H7 (cell line): Measurements from ENCODE around the gene WDHD1. TPM values are rescaled to one million over a fixed set of nuclear protein-coding genes. Genes with fewer than 3 reads are reported as not detected.
"Not testable (repeated sequence)": the region's sequence is repeated elsewhere in the genome, so short reads cannot be mapped to it uniquely, and the experiment has no call there.

Experiments used
- DNase-seq: peaks from one replicate; pipeline ENCODE4 v3.0.0; 2012
- H3K27me3 ChIP-seq: 2 replicates; pipeline ENCODE4 v1.6.0; 2011; ENCODE audit warnings: mild to moderate bottlenecking, low read length; ENCODE audit not compliant: control insufficient read depth, insufficient read depth
- H3K36me3 ChIP-seq: replicated peaks from 2 replicates; pipeline ENCODE4 v1.5.1; 2011; ENCODE audit warnings: low read length; ENCODE audit not compliant: control insufficient read depth, insufficient read depth
- H3K4me3 ChIP-seq: 2 replicates; pipeline ENCODE4 v1.5.1; 2011; ENCODE audit warnings: low read depth, mild to moderate bottlenecking, control low read depth, low read length, moderate library complexity; ENCODE audit not compliant: insufficient read depth
- total RNA-seq: library from RNA; depleted of rRNA; stranded (reverse); fragments of >200 nt; shearing (Covaris generic); gene quantifications from 2 replicates; pipeline ENCODE4 v1.2.3, GENCODE V29; 2014; rRNA removed

Gene WDHD1, protein sequence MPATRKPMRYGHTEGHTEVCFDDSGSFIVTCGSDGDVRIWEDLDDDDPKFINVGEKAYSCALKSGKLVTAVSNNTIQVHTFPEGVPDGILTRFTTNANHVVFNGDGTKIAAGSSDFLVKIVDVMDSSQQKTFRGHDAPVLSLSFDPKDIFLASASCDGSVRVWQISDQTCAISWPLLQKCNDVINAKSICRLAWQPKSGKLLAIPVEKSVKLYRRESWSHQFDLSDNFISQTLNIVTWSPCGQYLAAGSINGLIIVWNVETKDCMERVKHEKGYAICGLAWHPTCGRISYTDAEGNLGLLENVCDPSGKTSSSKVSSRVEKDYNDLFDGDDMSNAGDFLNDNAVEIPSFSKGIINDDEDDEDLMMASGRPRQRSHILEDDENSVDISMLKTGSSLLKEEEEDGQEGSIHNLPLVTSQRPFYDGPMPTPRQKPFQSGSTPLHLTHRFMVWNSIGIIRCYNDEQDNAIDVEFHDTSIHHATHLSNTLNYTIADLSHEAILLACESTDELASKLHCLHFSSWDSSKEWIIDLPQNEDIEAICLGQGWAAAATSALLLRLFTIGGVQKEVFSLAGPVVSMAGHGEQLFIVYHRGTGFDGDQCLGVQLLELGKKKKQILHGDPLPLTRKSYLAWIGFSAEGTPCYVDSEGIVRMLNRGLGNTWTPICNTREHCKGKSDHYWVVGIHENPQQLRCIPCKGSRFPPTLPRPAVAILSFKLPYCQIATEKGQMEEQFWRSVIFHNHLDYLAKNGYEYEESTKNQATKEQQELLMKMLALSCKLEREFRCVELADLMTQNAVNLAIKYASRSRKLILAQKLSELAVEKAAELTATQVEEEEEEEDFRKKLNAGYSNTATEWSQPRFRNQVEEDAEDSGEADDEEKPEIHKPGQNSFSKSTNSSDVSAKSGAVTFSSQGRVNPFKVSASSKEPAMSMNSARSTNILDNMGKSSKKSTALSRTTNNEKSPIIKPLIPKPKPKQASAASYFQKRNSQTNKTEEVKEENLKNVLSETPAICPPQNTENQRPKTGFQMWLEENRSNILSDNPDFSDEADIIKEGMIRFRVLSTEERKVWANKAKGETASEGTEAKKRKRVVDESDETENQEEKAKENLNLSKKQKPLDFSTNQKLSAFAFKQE
- 39.4 and 70.4 TPM in 2 replicates for total RNA-seq

DNA sequence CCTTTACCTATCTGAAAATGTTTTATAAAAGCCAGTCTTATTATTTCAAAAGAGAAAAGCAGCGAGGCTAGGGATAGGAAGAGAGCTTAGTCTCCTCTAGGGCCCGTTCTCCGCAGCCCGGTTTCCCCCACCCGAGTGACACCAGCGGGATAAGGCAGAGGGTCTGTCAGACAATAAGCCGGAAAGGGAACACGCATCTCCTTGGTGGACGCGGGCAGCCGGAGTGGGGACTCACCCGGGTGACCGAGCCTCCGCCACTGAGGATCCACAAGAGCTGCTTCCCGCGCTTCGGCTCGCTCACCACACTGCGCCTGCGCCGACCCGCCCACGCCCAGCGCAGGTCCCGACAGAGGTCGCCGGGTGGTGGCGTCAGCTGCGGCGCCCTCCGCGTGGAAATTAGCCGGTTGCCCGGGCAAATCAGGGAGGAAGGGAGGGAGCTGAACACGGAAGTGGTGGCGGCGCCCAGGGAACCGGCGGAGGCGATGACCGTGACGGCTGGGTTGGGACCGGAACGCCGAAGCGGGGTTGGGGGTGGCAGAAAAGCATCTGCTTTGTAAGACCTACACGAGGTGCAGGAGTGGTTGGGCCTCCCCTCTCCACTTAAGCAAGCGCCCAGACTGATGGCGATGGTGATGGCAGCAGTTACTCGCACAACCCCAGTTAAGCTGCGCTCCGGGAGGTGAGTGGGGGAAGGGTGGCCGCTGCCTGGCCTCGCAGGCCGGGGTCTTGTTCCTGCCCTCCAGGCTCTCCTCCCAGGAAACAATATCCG, at the start of gene WDHD1, which contains the start of gene SOCS4:
WDHD1 (minus strand) TSS at position 307 of the 769 bp plus-strand sequence. CDS start 312 bp downstream, outside the sequence.
SOCS4 (plus strand) TSS at position 444 of the 769 bp plus-strand sequence. CDS start 15,806 bp downstream, outside the sequence.
- Histone ChIP-seq H3K4me3 (peak within 1 kb of the TSS; percentile 88), H3K27me3 (no peaks in the 10 kb centered on the region), H3K36me3 (0 out of 2 replicates have a peak, but pooled peaks cover 1% of the 10 kb centered on the region)
- peak; percentile 93 for DNase-seq

DNA sequence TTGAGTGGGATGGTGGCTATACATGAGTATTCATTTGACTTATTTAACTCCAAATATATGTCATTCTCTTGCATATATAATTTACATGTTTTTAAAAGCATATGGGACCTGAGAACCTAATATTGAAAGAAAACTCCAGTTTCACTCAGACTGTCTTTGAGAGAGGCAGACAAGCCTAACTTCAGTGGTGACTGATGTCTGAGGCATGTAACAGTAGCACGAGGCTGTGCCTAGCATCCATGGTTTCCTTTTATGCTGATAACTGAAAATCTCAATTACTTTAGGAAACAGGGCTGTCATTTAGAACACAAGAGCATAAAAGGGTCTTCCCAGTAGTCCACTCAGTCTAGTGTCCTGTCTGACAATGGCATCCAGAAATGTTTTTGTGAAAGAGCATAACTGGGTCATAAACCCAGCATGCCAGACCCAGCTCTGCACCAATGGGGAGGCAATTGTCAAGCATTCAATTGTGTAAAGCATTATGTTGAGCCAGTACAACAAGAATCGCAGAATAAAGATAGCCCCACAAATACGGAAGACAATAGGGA, 48.8 kb upstream of the WDHD1 start:
- H3K4me3 ChIP-seq, result no peak overlapping the region

DNA sequence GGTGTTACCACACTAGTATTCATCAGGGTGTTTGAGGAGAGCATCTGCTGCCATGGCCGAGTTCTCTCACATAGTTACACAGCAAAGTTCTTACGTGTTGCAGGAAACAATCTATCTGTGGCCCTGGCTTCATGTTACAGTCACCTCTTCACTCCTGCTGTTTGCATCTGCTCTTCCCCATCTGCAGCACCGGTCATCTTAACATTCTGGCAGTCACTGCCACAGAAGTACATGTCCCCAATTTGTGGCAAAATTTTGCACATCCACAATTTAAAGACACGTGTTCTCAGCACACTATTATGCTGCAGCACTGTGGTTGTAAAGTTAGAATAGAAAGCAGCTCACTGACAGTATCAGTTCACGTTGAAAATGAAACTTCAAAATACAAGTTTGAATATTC, 47.8 kb upstream of the WDHD1 start:
- Histone ChIP-seq H3K36me3 (no peaks in the 10 kb centered on the region), H3K27me3 (no peaks in the 10 kb centered on the region), H3K4me3 (no peak overlapping the region)
- no peak for DNase-seq

More for the DNA sequence above, 48.8 kb upstream of the WDHD1 start:
- DNase-seq, result no peak
- H3K36me3 ChIP-seq, result no peaks in the 10 kb centered on the region
- H3K27me3 ChIP-seq, result no peaks in the 10 kb centered on the region

DNA sequence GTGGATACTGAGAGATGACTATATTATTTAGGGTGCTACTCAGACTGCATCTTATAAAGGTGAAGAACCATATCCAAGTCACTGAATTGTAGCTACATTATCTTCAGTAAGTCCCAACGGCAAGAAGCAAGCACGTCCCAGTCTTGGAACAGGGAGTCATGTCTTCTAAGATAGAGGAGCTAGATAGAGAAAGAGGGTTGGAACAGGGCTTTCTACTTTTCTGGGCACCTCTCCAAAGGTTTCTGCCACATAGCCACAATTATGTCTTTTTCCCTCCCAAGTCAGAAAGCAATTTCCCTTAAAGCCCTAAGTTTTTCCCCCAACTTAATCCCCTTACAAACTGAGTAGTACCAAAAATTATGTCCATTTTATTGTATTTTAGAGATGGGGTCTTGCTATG, 47.0 kb upstream of the WDHD1 start:
- no peaks in the 10 kb centered on the region for H3K36me3 ChIP-seq
- DNase-seq, result no peak
- H3K4me3 ChIP-seq, result no peak overlapping the region
- H3K27me3 ChIP-seq, result no peaks in the 10 kb centered on the region

DNA sequence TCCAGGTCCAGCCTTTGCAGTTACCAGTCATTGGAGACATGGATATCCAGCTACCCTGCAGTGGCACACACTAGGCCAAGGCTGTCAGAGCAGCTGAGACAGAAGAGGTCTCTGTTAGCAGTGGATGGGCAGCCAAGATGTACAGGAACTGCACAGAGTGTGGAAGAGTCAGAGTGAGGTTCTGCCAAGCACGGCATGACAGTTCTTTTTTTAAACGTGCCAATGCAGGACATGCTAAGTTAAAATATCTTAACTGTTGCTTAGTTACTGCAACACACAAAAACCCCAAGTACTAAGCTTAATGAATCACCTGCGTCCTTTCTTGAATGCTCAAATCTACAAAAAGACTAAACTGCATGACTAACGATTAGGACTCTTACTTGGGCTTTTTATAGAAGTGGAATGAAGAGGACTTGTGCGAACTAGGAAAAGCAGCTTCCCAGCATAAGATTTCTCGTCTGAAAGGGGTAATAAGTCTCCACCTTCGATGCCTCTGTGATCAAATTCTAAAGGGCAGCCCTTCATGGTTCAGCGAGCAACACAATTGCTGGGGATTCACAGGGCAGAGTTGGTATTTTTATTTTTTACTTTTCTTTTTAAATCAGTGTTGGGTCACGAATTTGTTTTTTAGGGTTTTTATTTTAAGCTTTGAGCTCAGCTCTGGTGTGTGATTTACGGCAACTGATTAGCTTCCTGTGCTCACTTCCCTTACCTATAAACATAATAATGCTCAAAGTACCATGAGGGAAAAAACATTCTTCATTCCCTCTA, 45.2 kb upstream of the WDHD1 start:
- H3K36me3 ChIP-seq, result no peaks in the 10 kb centered on the region
- no peak overlapping the region for H3K4me3 ChIP-seq
- H3K27me3 ChIP-seq, result no peaks in the 10 kb centered on the region
- DNase-seq, result no peak

DNA sequence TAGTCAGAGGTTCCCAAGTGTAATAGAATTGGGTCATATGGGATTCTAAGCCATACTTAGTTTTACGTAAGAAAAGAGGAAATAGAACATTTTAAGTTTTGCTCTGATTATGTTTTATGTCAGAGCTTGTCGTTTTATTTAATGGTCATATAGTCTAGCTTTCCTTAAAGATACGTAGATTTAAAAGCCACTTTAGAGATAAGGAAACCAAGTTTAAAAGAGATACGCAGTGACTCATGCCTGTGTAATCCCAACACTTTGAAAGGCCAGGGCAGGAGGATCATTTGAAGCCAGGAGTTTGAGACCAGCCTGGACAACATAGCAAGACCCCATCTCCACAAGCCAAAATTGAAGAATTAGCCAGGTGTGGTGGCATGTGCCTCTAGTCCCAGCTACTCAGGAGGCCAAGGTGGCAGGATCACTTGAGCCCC, 44.1 kb upstream of the WDHD1 start:
- Histone ChIP-seq H3K4me3 (no peak overlapping the region), H3K36me3 (no peaks in the 10 kb centered on the region), H3K27me3 (no peaks in the 10 kb centered on the region)
- no peak for DNase-seq

DNA sequence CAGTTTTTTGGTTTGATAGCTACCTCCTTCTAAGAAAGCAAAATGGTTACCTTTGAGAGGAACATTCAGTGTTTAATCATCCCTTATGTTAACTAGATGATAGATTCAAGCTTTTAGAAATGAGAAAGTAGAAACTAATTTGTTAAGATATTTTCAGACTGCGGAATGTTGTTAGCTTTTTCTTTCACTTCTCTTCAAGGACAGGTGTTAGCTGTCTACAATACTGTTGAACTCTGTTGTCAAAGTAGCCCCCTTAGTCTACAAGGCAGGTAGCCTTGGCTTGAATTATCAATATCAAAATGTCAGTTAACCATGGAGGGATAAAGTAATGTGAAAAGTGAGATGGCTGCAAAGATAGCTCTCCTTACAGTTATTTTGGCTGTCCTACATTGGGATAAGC, 39.3 kb upstream of the WDHD1 start:
- Histone ChIP-seq H3K27me3 (no peaks in the 10 kb centered on the region), H3K36me3 (peaks cover 15% of the 10 kb centered on the region), H3K4me3 (no peak overlapping the region)
- DNase-seq, result no peak

DNA sequence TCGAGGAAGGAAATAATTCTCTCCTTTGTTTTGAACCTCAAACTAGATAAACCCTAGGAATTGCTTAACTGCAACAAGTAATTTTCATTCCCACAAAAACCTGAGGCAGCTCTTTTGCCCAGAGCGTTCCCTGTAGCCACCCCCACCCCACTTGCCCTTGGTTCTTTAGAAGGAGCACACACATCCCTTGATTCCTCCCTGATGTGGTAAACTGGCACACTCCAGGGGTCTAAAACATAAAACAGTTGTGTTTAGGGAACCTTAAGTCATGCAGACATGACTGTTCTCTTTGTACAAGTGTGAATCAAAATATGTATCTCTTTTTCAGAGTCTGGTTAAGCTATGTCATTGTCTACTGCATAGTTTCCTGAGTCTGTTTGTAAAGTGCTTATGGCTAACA, 38.5 kb upstream of the WDHD1 start:
- Histone ChIP-seq H3K27me3 (no peaks in the 10 kb centered on the region), H3K4me3 (no peak overlapping the region), H3K36me3 (peaks cover 15% of the 10 kb centered on the region)
- DNase-seq, result no peak

DNA sequence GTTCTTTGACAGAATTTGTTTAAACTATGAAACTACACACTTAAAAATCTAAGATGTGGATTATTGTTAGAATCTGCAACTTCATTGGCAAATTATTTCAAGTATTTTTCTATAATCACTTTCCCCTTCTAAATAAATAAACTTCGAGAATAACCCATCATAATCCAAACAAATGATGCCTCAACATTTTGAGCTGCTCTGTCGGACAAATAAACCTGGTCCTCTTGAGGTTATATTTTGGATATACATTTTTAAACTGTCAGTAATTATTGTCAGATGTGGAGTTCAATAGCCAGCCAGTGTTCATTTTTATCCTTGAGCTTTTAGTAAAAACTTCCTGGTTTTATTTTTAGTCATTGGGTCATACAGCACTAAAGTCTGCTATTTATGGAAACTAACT, 38.0 kb upstream of the WDHD1 start:
- H3K36me3 ChIP-seq, result peaks cover 15% of the 10 kb centered on the region
- H3K27me3 ChIP-seq, result not testable (repeated sequence)

DNA sequence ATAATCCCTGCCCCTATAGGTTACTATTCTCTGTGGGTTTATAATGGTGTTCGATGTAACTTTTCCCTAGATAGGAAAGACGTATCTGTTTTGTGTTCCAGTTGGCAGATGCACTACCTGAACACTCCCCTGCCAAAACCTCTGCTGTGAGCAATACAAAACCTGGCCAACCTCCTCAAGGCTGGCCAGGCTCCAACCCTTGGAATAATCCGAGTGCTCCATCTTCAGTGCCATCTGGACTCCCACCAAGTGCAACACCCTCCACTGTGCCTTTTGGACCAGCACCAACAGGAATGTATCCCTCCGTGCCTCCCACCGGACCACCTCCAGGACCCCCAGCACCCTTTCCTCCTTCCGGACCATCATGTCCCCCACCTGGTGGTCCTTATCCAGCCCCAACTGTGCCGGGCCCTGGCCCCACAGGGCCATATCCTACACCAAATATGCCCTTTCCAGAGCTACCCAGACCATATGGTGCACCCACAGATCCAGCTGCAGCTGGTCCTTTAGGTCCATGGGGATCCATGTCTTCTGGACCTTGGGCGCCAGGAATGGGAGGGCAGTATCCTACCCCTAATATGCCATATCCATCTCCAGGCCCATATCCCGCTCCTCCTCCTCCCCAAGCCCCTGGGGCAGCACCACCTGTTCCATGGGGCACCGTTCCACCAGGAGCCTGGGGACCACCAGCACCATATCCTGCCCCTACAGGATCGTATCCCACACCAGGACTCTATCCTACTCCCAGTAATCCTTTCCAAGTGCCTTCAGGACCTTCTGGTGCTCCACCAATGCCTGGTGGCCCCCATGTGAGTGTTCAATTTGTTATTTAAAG, 35.8 kb upstream of the WDHD1 start:
- peaks cover 17% of the 10 kb centered on the region for H3K36me3 ChIP-seq
- no peak for DNase-seq
- H3K27me3 ChIP-seq, result no peaks in the 10 kb centered on the region
- no peak overlapping the region for H3K4me3 ChIP-seq

More for the DNA sequence above, 38.0 kb upstream of the WDHD1 start:
- not testable (repeated sequence) for DNase-seq, H3K4me3 ChIP-seq

DNA sequence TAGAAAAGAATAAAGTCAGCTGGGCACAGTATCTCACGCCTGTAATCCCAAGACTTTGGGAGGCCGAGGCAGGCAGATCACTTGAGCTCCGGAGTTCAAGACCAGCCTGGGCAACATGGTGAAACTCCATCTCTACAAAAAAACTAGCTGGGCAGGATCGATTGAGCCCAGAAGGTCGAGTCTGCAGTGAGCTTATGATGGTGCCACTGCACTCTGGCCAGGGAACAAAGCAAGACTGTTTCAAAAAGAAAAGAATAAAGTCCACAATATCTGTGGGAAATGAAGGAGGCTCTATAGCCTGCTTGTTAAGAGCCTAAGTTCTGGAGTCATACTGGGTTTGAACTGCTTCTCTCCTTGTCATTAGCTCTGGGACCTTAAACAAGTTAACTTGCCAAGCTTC, 32.4 kb upstream of the WDHD1 start:
- Histone ChIP-seq H3K27me3 (no peaks in the 10 kb centered on the region), H3K36me3 (peaks cover 14% of the 10 kb centered on the region), H3K4me3 (no peak overlapping the region)
- DNase-seq, result no peak

DNA sequence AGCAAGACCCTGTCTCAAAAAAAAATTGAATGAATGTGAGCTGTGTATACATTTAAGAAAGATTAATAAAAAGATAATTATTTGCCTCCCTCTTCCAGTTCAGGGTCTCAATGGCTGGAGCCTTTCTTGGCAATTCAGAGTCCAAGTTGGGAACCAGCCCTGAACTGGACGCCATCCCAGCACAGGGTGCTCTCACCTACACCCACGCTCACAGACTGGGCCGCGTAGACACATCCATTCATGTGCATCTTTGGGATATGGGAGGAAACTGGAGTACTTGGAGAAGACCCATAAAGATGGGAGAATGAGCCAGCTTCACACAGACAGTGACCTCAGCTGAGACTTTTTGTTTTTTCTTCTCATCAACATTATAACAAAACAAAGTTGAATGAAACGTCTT, 31.0 kb upstream of the WDHD1 start:
- H3K27me3 ChIP-seq, result no peaks in the 10 kb centered on the region
- H3K36me3 ChIP-seq, result peaks cover 7% of the 10 kb centered on the region
- DNase-seq, result no peak

More for the DNA sequence above, 31.0 kb upstream of the WDHD1 start:
- no peak overlapping the region for H3K4me3 ChIP-seq
